ENCODE data around the gene GPS2. TPM values are rescaled to one million over a fixed set of nuclear protein-coding genes. Genes with fewer than 3 reads are reported as not detected.

Gene GPS2
- polyA plus RNA-seq, 1 donor (not counting 4 experiments of a cell fraction or from before 2014, with no cell fraction given): 24.7 TPM

- H4K20me1 ChIP-seq (ENCODE audit: control insufficient read depth, extremely low read depth, insufficient read depth, low read length): no peaks in the 10 kb centered on the region
- no peaks in the 10 kb centered on the region for H3K9me1 ChIP-seq (ENCODE audit: control insufficient read depth, extremely low read depth, insufficient read depth, low read length)
- DNase-seq (ENCODE audit: low read depth, low spot score): no peak
- H2AFZ ChIP-seq (ENCODE audit: control insufficient read depth, low read length): peak overlapping the region; percentile 98
- TF ChIP-seq EZH2 (IDR thresholded peaks at IDR 0.05; ENCODE audit: low read length) (no peak), CTCF (optimal IDR thresholded peaks at IDR 0.05 in 1 of 3, IDR thresholded peaks at IDR 0.05 in 1 of 3, conservative IDR thresholded peaks at IDR 0.05 in 1 of 3; ENCODE audit: extremely low read depth in 1 of 3, insufficient read depth in 2 of 3, low read length in 3 of 3) (no peak)
- H3K9ac ChIP-seq (ENCODE audit: control insufficient read depth, extremely low read depth, insufficient read depth, low read length): peak overlapping the region; percentile 72
- FAIRE-seq: no peak
- no peaks in the 10 kb centered on the region for H3K79me2 ChIP-seq (ENCODE audit: control insufficient read depth, insufficient read depth, low read length)
- H3K4me2 ChIP-seq (ENCODE audit: control insufficient read depth, extremely low read depth, insufficient read depth, low read depth, low read length): peak overlapping the region; percentile 92
- no peak overlapping the region for H3K4me3 ChIP-seq (ENCODE audit: control insufficient read depth in 2 of 3, extremely low read depth in 1 of 3, insufficient read depth in 2 of 3, low read depth in 1 of 3, low read length in 3 of 3)
- H3K27ac ChIP-seq (ENCODE audit: control insufficient read depth, insufficient read depth, low read length): no peak overlapping the region
- H3K4me1 ChIP-seq (ENCODE audit: control insufficient read depth, extremely low read depth, insufficient read depth, low read length): peaks cover 33% of the 10 kb centered on the region
- H3K9me3 ChIP-seq (ENCODE audit: control insufficient read depth, low read depth, low read length): no peaks in the 10 kb centered on the region
- H3K36me3 ChIP-seq (ENCODE audit: control insufficient read depth in 2 of 2, extremely low read depth in 1 of 2, insufficient read depth in 2 of 2, low read length in 2 of 2): peaks cover 0 to 16% of the 10 kb centered on the region in 2 experiments
- no peaks in the 10 kb centered on the region for H3K27me3 ChIP-seq (ENCODE audit: control insufficient read depth, extremely low read depth, insufficient read depth, low read length)
- dilution Hi-C loops (cut with MboI; ENCODE audit: extremely low pct_ligation_motif_present, low sequenced_read_pairs): no loop called here
Observed at GRCh38 chr17:7263801-7264078, 51.4 kb downstream of the GPS2 start.

- Histone ChIP-seq H3K9ac (ENCODE audit: control insufficient read depth, extremely low read depth, insufficient read depth, low read length) (peak overlapping the region; percentile 72), H3K27ac (ENCODE audit: control insufficient read depth, insufficient read depth, low read length) (peak overlapping the region; percentile 47), H3K9me3 (ENCODE audit: control insufficient read depth, low read depth, low read length) (no peaks in the 10 kb centered on the region), H2AFZ (ENCODE audit: control insufficient read depth, low read length) (peak overlapping the region; percentile 98), H4K20me1 (ENCODE audit: control insufficient read depth, extremely low read depth, insufficient read depth, low read length) (no peaks in the 10 kb centered on the region), H3K27me3 (ENCODE audit: control insufficient read depth, extremely low read depth, insufficient read depth, low read length) (no peaks in the 10 kb centered on the region), H3K9me1 (ENCODE audit: control insufficient read depth, extremely low read depth, insufficient read depth, low read length) (no peaks in the 10 kb centered on the region), H3K36me3 (ENCODE audit: control insufficient read depth in 2 of 2, extremely low read depth in 1 of 2, insufficient read depth in 2 of 2, low read length in 2 of 2) (peaks cover 0 to 19% of the 10 kb centered on the region in 2 experiments), H3K4me1 (ENCODE audit: control insufficient read depth, extremely low read depth, insufficient read depth, low read length) (peaks cover 34% of the 10 kb centered on the region), H3K79me2 (ENCODE audit: control insufficient read depth, insufficient read depth, low read length) (no peaks in the 10 kb centered on the region), H3K4me3 (ENCODE audit: control insufficient read depth in 2 of 3, extremely low read depth in 1 of 3, insufficient read depth in 2 of 3, low read depth in 1 of 3, low read length in 3 of 3) (peak overlapping the region; percentile 41 to 75 (median 54)), H3K4me2 (ENCODE audit: control insufficient read depth, extremely low read depth, insufficient read depth, low read depth, low read length) (peak overlapping the region; percentile 92)
- no peak for TF ChIP-seq CTCF (optimal IDR thresholded peaks at IDR 0.05 in 1 of 3, IDR thresholded peaks at IDR 0.05 in 1 of 3, conservative IDR thresholded peaks at IDR 0.05 in 1 of 3; ENCODE audit: extremely low read depth in 1 of 3, insufficient read depth in 2 of 3, low read length in 3 of 3)
- no peak for TF ChIP-seq EZH2 (IDR thresholded peaks at IDR 0.05; ENCODE audit: low read length)
- dilution Hi-C loops (cut with MboI; ENCODE audit: extremely low pct_ligation_motif_present, low sequenced_read_pairs): no loop called here
- DNase-seq (ENCODE audit: low read depth, low spot score): no peak
- FAIRE-seq: no peak
Observed at GRCh38 chr17:7262935-7263800, 52.0 kb downstream of the GPS2 start.

Small RNA genes within 50 kb of the gene (small RNA-seq; reads per million reads assigned to genes)
- gene AC026954.2 (ENCODE audit: insufficient read length in 3 of 3, low read depth in 3 of 3, low replicate concordance in 1 of 3) (0 reads per million in 3 experiments), gene RF00019 (ENCODE audit: insufficient read length in 3 of 3, low read depth in 3 of 3, low replicate concordance in 1 of 3) (0 reads per million in 3 experiments)

Other genes starting within 250 kb of the GPS2 start
- not detected in 3 replicates for gene CLEC10A, start 235.1 kb downstream of the GPS2 start, polyA plus RNA-seq
- gene ASGR2, start 200.5 kb downstream of the GPS2 start, polyA plus RNA-seq: not detected in 3 replicates
- gene ASGR1, start 136.0 kb downstream of the GPS2 start, polyA plus RNA-seq: 0.12 to 0.22 TPM (median 0.18 TPM) in 3 replicates
- 4.5 to 7.2 TPM (median 5.5 TPM) in 3 replicates for gene DLG4, start 95.5 kb downstream of the GPS2 start, polyA plus RNA-seq
- 300 to 633 TPM (median 301 TPM) in 3 replicates for gene ACADVL, start 95.4 kb downstream of the GPS2 start, polyA plus RNA-seq
- 3.7 to 6.3 TPM (median 4.7 TPM) in 3 replicates for gene DVL2, start 80.8 kb downstream of the GPS2 start, polyA plus RNA-seq
- gene PHF23, start 75.9 kb downstream of the GPS2 start, polyA plus RNA-seq: 52.8 to 61.6 TPM (median 55.3 TPM) in 3 replicates
- 271 to 416 TPM (median 391 TPM) in 3 replicates for gene GABARAP, start 72.9 kb downstream of the GPS2 start, polyA plus RNA-seq
- 60.8 to 143 TPM (median 66.2 TPM) in 3 replicates for gene CTDNEP1, start 63.6 kb downstream of the GPS2 start, polyA plus RNA-seq
- gene ELP5, start 63.1 kb downstream of the GPS2 start, polyA plus RNA-seq: 19.4 to 24.9 TPM (median 21.4 TPM) in 3 replicates
- gene CLDN7, start 52.9 kb downstream of the GPS2 start, polyA plus RNA-seq: 6.3 to 9.0 TPM (median 6.8 TPM) in 3 replicates
- 0.05 TPM in 1 of 3 replicates, not detected in the others for gene SLC2A4, start 33.6 kb downstream of the GPS2 start, polyA plus RNA-seq
- 0.01 to 0.05 TPM (median 0.05 TPM) in 3 replicates for gene YBX2, start 20.7 kb downstream of the GPS2 start, polyA plus RNA-seq
- gene EIF5A, start 7.7 kb downstream of the GPS2 start, polyA plus RNA-seq: 769 to 1,493 TPM (median 948 TPM) in 3 replicates
- gene NEURL4, start 14.0 kb upstream of the GPS2 start, polyA plus RNA-seq: 11.3 to 18.9 TPM (median 13.5 TPM) in 3 replicates
- 0.33 to 3.1 TPM (median 1.7 TPM) in 3 replicates for gene ACAP1, start 21.2 kb upstream of the GPS2 start, polyA plus RNA-seq
- 17.5 to 33.7 TPM (median 18.5 TPM) in 3 replicates for gene KCTD11, start 36.8 kb upstream of the GPS2 start, polyA plus RNA-seq
- gene TMEM95, start 39.8 kb upstream of the GPS2 start, polyA plus RNA-seq: not detected in 3 replicates
- 10.6 to 15.8 TPM (median 12.1 TPM) in 3 replicates for gene TNK1, start 65.7 kb upstream of the GPS2 start, polyA plus RNA-seq
- gene PLSCR3, start 79.2 kb upstream of the GPS2 start, polyA plus RNA-seq: 30.5 to 82.8 TPM (median 36.9 TPM) in 3 replicates
- gene TMEM256, start 88.7 kb upstream of the GPS2 start, polyA plus RNA-seq: 68.1 to 131 TPM (median 90.1 TPM) in 3 replicates
- gene NLGN2, start 92.5 kb upstream of the GPS2 start, polyA plus RNA-seq: 2.5 to 4.9 TPM (median 4.8 TPM) in 3 replicates
- not detected in 3 replicates for gene SPEM1, start 105.0 kb upstream of the GPS2 start, polyA plus RNA-seq
- not detected in 3 replicates for gene SPEM2, start 110.3 kb upstream of the GPS2 start, polyA plus RNA-seq
- gene SPEM3, start 113.5 kb upstream of the GPS2 start, polyA plus RNA-seq: not detected in 3 replicates
- 6.8 to 10.0 TPM (median 9.1 TPM) in 3 replicates for gene TMEM102, start 120.1 kb upstream of the GPS2 start, polyA plus RNA-seq
- 27.4 to 46.9 TPM (median 30.4 TPM) in 3 replicates for gene FGF11, start 124.2 kb upstream of the GPS2 start, polyA plus RNA-seq
- 13.1 to 51.3 TPM (median 22.0 TPM) in 3 replicates for gene CHRNB1, start 129.7 kb upstream of the GPS2 start, polyA plus RNA-seq
- 20.9 to 23.9 TPM (median 21.8 TPM) in 3 replicates for gene ZBTB4, start 164.3 kb upstream of the GPS2 start, polyA plus RNA-seq
- not detected in 3 replicates for gene SLC35G6, start 166.1 kb upstream of the GPS2 start, polyA plus RNA-seq
- gene POLR2A, start 169.0 kb upstream of the GPS2 start, polyA plus RNA-seq: 8.3 to 24.3 TPM (median 17.5 TPM) in 3 replicates
- gene TNFSF12, start 233.7 kb upstream of the GPS2 start, polyA plus RNA-seq: 0.39 to 1.5 TPM (median 1.0 TPM) in 3 replicates
- gene TNFSF13, start 243.4 kb upstream of the GPS2 start, polyA plus RNA-seq: 2.4 to 5.7 TPM (median 3.9 TPM) in 3 replicates
- 98.9 to 110 TPM (median 99.1 TPM) in 3 replicates for gene SENP3, start 246.6 kb upstream of the GPS2 start, polyA plus RNA-seq

Measured in keratinocyte (primary cell).